ACC112 (cell line): ENCODE results near the gene SACS.

Experiments used
- H2AFZ ChIP-seq: fragments of 200-600 bp; sonication (generic); one replicate; pipeline ENCODE4 v1.6.0; 2017; ENCODE audit warnings: antibody characterized with exemption, low read length; ENCODE audit not compliant: unreplicated experiment
- H3K27ac ChIP-seq: fragments of 200-600 bp; sonication (generic); 2 replicates; pipeline ENCODE4 v1.5.1; 2014; ENCODE audit warnings: low read depth, mild to moderate bottlenecking, antibody characterized with exemption, low read length, moderate library complexity
- H3K27me3 ChIP-seq: fragments of 200-600 bp; sonication (generic); 2 replicates; pipeline ENCODE4 v1.6.1; 2014; ENCODE audit warnings: mild to moderate bottlenecking, antibody characterized with exemption, low read length, moderate library complexity, mixed read lengths; ENCODE audit not compliant: insufficient read depth
- H3K36me3 ChIP-seq: fragments of 200-600 bp; sonication (generic); 2 replicates; pipeline ENCODE4 v1.6.1; 2016; ENCODE audit warnings: mild to moderate bottlenecking, antibody characterized with exemption, low read length, moderate library complexity, mixed read lengths; ENCODE audit not compliant: insufficient read depth
- H3K4me1 ChIP-seq: fragments of 200-600 bp; sonication (generic); one replicate; pipeline ENCODE4 v1.6.1; 2016; ENCODE audit warnings: low read length, mixed read lengths; ENCODE audit not compliant: insufficient read depth, unreplicated experiment, control insufficient read depth
- H3K4me3 ChIP-seq: fragments of 200-600 bp; sonication (generic); 2 replicates; pipeline ENCODE4 v1.5.1; 2014; ENCODE audit warnings: mild to moderate bottlenecking, low read depth, low read length
- H3K79me2 ChIP-seq: fragments of 200-600 bp; sonication (generic); one replicate; pipeline ENCODE4 v1.6.0; 2016; ENCODE audit warnings: low read length; ENCODE audit not compliant: control insufficient read depth, unreplicated experiment, insufficient read depth

Gene SACS

GRCh38 chr13:23289917-23290357 is 143.6 kb downstream of the SACS start:
- no peak overlapping the region for H2AFZ ChIP-seq
- H3K27ac ChIP-seq = no peak overlapping the region
- H3K4me1 ChIP-seq = peaks cover 4% of the 10 kb centered on the region
- no peaks in the 10 kb centered on the region for H3K27me3 ChIP-seq
- no peaks in the 10 kb centered on the region for H3K79me2 ChIP-seq
- no peaks in the 10 kb centered on the region for H3K36me3 ChIP-seq
- H3K4me3 ChIP-seq = no peak overlapping the region

- Histone ChIP-seq H3K79me2 (no peaks in the 10 kb centered on the region), H3K4me3 (no peak overlapping the region), H3K27me3 (no peaks in the 10 kb centered on the region), H3K36me3 (no peaks in the 10 kb centered on the region), H3K27ac (no peak overlapping the region), H2AFZ (no peak overlapping the region), H3K4me1 (peaks cover 4% of the 10 kb centered on the region)
Observed at GRCh38 chr13:23288995-23289394, 144.5 kb downstream of the SACS start.

GRCh38 chr13:23288564-23288963 is 144.9 kb downstream of the SACS start:
- Histone ChIP-seq H3K36me3 (no peaks in the 10 kb centered on the region), H3K79me2 (no peaks in the 10 kb centered on the region), H3K27ac (no peak overlapping the region), H2AFZ (no peak overlapping the region), H3K4me3 (no peak overlapping the region), H3K4me1 (peaks cover 4% of the 10 kb centered on the region), H3K27me3 (no peaks in the 10 kb centered on the region)

GRCh38 chr13:23279321-23279720 is 154.2 kb downstream of the SACS start:
- Histone ChIP-seq H2AFZ (no peak overlapping the region), H3K27me3 (no peaks in the 10 kb centered on the region), H3K4me1 (no peaks in the 10 kb centered on the region), H3K4me3 (no peak overlapping the region), H3K27ac (no peak overlapping the region), H3K79me2 (no peaks in the 10 kb centered on the region), H3K36me3 (no peaks in the 10 kb centered on the region)
